GM19397 (cell line): Measurements from ENCODE around the gene TECPR2.
A peak's percentile ranks its signal among the peaks of the same experiment; 100 is the strongest.
"Not testable (repeated sequence)": the region's sequence is repeated elsewhere in the genome, so short reads cannot be mapped to it uniquely, and the experiment has no call there.

Experiments
- ATAC-seq: cut with Tn5 transposase; IDR thresholded peaks from one replicate; pipeline ENCODE4 v1.9.1; 2021; ENCODE audit warnings: mild to moderate bottlenecking, moderate library complexity; ENCODE audit not compliant: unreplicated experiment

TECPR2 gene

DNA sequence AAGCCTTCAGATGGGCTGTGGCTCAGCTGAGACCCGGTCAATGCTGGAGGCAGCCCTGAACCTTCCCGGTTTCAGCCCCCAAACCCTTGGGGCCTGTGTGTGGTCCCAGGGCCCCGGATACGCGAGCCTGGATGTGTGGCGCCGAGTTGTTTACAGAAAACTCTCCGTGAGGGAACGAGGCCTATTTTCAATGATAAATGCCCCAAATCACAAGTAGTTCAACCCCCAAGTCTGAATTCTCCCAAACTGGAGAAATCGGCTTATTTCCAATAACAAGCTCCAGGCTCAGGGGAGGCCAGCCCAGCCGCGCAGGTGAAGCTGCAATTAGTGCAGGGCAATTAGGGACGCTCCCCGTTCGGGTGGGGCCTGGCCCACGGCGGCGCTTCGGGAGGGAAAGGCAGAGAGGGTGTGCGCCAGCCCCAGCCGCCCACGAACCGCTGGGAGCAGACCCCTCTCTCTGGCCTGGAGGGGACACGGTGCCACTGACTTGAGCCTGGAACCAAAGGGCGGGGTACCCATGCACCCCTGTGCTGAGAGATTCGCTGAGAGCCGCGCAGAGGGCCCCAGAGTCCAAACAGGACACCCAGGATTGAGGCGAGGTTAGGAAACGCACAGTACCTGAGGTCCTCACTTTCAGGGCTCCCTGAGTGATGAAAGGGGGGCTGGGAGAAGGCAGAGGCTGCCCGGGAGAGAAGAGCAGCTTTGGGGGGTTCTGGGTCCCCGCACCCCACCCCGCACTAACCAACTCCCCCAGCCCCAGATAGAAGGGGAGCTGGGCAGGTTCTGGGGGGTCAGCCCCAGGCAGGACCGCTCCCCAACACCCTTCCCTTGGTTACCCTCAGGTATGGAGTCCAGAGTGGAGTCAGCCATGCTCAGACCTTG lies 161.1 kb downstream of the TECPR2 start:
- no peak for ATAC-seq

DNA sequence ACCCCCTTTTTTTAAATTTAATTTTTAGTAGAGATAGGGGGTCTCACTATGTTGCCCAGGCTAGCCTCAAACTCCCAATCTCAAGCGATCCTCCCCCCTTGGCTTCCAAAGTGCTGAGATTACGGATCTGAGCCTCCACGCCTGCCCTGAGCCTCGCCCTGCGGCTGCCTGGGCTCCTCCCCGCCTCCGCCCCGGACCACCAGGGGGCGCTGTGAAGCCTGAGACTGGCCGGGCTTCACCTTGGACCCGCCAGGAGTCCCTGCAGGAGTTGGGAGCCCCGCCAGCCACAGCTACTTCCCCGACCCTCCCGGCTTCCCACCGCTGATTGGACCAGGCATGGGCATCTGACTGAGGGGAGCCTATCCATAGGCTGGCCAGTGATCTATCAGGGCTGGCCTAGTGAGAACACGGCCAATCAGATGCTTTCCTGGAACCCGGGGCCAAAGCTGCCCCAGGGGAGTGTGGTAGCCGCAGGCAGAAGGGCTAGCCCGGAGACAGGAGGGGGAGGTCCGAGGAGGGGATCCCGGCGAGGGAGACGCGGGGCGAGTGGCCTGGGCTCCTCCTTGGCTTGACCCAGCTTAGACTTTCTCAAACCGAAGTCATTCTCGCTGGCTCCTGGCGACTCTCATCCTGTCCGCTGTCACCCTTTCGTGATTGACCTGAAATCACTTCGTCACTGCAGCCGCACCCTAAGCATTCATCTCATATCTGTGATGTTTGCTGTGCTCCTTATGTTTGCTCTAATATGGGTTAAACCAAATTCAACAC lies 161.9 kb downstream of the TECPR2 start:
- peak; percentile 95 for ATAC-seq

DNA sequence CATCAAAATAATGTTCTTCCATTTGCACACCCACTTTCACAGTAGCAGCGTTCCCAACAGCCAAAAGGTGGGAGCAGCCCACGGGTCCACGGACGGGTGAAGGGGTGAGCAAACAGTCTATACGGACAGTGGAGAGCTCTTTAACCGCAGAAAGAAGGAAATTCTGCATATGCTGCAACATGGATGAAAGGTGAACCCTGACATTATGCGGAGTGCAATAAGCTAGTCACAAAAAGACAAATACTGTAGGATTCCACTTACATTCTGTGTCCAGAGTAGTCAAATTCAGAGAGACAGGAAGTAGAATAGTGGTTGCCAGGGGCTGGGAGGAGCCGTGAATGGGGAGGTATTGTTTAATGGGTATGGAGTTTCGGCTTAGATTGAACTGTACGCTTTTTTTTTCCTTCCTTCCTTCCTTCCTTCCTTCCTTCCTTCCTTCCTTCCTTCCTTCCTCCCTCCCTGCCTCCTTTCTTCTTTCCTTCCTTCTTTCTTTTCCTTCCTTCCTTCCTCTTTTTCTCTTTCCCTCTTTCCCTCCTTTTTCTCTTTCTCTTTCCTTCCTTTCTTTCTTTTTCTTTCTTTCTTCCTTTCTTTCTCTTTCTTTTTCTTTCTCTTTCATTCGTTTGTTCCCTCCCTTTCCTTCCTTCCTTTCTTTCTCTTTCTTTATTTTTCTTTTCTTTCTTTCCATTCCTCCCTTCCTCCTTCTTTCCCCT lies 162.6 kb downstream of the TECPR2 start:
- ATAC-seq, result peak; percentile 16

DNA sequence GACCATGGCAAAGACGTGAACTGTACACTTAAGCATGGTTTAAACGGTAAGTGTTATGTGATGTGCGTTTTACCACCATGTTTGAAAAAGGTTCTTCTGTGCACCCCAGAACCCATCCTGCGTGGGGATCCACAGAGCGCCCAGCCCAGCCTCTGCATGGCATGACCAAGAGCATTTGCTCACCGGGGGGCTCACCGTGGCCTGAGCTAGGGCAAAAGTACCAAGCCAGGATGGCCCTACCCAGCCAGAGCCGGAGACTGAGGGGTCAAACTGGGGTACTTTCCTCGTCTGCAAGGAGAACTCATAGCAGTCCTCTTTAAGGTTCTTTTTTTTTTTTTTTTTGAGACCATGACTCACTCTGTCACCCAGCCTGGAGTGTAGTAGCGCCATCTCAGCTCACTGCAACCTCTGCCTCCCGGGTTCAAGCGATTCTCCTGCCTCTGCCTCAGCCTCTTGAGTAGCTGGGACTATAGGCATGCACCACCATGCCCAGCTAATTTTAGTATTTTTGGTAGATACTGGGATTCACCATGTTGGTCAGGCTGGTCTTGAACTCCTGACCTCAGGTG lies 163.3 kb downstream of the TECPR2 start:
- no peak for ATAC-seq

DNA sequence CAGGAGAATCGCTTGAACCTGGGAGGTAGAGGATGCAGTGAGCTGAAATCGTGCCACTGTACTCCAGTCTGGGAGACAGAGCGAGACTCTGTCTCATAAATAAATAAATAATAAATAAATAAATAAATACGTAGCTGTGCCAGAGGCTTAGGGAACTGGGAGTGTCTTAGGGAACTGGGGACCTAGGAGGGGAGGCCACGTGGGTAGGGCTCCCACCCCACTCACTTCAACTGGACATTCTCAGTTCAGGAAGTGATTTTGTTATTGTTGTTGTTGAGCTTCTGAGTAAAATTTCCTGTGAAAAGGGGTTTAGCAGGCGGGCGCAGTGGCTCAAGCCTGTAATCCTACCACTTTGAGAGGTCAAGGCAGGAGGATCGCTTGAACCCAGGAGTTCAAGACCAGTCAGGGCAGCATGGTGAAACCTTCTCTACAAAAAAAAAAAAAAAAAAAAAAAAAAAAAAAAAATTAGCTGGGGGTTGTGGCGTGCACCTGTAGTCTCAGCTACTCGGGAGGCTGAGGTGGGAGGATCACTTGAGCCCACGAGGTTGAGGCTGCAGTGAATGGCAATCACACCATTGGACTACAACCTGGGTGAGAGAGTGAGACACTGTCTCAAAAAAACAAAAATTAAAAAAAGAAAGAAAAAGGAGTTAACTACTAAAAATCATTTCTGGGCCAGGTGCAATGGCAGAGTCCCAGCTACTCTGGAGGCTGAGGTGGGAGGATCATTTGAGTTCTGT lies 165.9 kb downstream of the TECPR2 start:
- ATAC-seq, result no peak

DNA sequence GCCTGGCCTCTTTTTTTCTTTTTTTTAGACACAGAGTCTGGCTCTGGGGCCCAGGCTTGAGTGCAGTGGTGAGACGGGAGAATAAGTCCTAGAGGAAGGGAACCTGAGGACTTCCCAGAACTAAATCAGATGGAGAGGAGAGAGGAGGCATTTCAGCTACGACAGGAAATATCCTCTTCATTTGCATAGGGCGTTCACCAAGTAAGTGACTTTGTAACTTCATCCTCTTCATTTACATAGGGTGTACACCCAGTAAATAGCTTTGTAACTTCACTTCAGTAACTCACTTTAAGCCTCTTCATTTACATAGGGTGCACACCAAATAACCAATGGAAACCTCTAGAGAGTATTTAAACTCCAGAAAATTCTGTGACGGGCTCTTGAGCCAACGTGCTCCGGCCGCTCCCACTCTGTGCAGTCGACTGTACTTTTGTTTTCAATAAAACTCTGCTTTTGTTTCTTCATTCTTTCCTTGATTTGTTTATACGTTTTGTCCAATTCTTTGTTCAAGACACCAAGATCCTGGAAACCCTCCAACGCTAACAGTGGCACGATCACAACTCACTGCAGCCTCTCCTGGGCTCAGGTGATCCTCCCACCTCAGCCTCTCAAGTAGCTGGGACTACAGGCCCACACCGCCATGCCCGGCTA lies 168.2 kb downstream of the TECPR2 start:
- ATAC-seq, result no peak

DNA sequence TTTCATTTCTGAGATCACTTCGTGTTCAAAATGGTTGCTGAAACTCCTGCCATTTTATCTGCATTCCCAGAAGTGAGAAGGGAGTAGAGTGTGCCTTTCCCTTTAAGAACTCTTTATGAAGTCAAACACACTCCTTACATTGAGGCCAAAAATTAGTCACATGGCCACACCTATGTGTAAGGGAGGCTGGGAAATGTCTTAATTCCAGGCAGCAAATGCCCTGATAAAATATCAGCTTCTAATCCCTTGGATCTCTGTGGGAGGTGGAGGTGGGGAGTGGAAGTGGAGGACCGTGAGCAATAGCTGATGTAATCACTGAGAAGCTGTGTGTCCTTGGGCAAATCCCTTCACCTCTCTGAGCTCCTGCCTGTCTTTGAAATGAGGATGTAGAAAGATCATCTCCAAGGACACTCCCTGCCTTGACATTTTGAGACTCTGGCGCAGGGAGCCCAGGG lies 169.5 kb downstream of the TECPR2 start:
- ATAC-seq, result no peak

DNA sequence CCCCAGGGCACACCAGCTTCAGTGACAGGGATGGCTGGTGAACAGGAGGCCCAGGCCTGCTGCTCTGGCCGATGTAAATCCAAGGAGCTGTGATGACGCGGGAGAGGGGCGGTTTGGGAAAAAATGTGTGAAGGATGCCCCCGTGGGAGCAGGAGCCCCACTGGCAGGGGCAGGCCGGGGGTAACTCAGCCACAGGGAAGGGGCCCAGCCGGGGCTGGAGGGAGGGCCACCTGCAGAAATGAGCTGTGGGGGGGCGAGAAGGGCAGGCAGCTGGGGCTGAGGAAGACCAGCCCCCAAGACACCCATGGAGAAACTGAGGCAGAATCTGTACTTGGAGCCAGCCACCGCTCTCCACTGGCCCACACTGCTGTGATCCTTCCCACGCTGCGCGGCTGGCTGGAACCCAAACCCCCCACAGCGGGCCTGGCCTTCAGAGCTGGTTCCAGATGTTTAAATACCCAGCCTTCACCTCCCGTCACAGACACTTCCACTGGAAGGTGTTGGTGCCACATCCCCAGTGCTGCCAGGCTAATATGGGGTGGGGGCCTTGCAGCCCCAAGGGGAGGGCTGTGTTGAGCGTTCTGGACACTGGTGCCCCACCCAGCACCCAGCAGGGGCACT lies 175.3 kb downstream of the TECPR2 start:
- no peak for ATAC-seq

DNA sequence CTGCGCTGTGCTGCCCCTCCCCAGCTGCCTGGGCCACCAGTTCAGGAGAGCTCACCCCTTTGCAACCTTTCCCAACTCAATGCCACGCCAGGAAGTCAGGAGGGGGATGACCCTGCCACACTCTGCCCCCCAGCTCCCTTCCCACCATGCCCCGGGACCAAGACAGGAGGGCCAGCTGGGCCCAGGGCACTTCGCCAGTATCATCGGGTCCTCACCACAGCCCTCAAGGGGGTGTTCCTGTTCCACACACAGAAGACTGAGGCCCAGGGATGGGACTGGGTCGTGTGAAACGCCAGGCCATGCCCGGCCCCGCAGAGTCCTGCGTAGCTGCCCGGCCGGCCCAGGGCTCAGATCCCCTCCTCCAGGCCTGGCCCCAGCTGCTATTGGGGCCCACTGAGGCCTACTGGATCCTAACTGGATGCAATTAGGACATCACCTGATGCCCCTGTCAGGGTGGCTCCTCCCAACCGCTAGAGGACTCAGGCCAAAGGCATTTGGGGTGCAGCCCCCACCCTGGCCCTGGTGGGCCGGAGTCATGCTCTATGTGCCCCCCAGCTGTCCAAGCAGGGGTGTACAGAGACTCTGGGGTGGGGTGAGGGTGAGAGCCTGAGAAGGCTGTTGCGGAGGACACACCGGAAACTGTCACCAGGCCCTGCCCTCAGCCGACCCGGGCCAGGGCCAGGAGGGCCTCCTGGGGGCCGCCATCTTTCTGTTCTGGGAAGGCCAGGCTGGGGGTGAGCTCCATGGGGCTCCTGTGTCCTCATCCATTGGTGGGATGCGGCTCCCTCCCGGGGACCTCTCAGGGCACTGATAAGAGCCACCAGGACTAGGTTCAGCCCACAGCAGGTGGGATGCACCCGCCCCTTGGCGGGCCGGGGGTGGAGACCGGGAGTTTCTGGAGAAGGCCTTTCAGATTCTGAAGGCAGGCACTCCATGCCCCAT lies 176.1 kb downstream of the TECPR2 start:
- ATAC-seq, result no peak

DNA sequence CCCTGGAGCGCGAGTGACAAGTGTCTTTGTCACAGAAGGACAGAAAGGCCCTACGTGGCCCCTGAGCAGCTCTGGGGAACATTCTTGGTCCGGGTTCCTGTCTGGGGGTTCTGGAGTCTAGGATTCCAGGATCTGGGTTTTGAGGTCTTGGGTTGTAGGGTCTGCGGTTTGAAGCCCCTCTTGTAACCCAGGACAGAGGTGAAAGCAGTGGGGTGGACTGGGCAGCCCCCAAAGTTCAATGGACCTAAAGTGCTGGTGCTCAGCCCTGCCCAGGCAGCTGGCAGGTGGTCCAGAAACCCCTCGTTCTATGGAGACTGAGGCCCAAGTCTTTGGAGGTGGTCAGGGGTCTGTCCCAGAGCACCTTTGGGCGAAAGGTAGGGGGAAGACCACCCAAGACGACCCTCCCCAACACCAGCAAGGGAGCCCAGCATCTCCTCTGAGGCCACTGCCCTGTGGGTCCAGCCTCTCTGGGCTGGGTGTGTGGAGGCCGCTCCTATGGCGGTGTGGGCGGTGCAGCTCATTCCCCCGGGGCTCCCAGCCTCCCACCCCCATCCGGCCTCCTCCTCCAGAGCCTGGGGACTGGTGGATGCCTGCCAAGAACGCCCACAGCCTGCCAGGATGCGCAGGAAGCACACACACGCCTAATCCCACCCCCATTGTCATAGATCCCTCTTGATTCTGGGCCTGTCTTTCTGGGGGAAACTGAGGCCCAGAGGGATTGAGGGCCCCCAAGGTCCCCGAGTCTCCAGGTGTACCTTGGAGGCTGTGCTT lies 177.0 kb downstream of the TECPR2 start:
- no peak for ATAC-seq

DNA sequence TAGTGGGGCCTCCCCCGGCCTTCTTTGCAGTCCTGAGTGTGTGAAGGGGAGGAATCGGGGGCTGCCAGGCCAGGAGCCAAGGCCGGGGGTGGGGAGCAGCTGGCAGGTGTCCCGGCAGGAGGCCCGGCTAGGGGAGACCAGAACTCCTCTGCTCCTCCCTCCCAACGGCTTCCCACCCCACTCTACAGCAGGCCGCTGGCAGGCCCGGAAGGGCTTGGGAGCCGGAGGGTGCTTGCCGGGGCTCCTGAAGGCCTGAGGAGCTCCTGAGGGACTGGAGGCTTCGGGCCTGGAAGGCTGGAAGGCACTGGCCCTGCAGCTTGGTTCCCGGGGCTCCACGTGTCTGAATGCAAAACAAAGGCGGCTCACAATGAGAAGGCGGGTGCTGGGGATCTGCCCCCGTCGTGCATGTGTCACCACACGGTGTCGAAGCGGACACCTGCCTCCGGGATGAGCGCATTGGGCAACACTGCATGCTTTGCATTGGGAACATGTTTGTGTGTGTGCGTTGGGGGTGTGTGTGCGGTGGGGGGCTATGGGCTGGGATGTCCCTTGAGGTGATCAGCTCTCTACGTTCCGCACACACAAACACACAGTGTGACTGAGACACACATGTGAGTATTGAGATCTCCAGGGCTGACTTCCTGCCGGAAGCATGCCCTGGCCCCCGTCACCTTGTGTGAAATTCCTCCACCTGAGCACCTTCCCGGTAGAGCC lies 177.7 kb downstream of the TECPR2 start:
- no peak for ATAC-seq

DNA sequence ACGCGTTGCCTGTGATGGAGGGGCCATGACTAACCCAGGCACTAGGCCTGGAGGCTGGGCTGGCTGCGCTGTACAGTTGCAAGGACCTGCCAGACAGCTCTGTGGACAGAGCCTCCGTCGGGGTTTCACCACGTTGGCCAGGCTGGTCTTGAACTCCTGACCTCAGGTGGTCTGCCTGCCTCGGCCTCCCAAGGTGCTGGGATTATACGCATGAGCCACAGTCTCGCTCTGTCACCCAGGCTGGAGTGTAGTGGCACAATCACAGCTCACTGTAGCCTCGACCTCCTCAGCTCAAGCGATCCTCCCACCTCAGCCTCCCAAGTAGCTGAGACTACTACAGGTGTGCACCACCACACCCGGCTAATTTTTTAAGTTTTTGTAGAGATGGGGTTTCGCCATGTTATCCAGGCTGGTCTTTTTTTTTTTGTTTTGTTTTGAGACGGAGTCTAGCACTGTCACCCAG lies 178.3 kb downstream of the TECPR2 start:
- ATAC-seq, result not testable (repeated sequence)

DNA sequence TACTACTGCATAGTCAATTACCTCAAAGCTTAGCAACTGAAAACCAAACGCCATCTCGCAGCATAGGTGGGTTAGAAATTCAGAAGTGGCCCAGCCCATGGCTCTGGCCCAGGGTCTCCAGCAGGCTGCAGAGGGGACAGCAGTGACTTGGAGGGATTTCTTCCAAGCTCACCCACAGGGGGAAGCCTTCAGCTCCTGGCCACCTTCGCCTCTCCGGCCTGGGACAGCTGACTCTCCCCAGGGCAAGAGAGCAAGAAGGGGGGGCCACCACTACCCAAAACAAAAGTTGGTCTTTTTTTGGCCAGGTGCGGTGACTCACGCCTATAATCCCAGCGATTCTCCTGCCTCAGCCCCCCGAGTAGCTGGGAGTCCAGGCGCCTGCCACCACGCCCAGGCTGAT lies 179.0 kb downstream of the TECPR2 start:
- ATAC-seq, result no peak

DNA sequence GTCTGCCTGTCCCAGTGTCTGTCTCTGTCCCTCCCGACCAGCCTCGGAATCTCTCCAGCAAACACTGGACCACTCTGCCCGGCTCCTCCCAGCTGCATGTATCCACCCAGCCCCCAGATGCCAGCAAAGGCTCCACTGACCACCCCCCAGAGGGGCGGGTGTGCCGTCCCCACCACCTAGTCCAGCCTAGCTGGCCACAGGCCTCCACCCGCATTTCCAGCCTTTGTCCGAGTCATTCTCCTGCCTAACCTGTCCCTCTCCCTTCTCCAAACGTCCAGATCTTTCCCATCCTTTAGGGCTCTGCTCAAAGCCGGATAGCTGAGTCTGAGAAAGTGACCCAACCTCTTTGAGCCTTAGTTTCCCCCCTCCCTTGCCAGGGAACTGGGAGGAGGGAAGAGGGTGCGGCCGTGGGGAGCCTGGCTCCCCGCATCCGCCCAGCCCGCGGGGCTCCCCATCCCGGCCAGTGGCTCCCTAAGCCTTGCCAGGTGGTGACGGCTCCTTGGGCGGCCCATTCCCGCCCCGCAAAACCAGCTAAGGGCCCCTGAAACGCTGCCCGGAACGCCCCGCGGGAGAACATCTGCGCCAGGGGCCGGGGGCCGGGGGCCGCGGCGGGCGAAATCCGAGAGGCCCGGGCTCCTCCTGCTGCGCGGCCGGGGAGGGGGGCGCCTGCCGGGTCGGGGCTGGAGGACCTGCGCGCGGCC lies 181.5 kb downstream of the TECPR2 start:
- ATAC-seq, result no peak

DNA sequence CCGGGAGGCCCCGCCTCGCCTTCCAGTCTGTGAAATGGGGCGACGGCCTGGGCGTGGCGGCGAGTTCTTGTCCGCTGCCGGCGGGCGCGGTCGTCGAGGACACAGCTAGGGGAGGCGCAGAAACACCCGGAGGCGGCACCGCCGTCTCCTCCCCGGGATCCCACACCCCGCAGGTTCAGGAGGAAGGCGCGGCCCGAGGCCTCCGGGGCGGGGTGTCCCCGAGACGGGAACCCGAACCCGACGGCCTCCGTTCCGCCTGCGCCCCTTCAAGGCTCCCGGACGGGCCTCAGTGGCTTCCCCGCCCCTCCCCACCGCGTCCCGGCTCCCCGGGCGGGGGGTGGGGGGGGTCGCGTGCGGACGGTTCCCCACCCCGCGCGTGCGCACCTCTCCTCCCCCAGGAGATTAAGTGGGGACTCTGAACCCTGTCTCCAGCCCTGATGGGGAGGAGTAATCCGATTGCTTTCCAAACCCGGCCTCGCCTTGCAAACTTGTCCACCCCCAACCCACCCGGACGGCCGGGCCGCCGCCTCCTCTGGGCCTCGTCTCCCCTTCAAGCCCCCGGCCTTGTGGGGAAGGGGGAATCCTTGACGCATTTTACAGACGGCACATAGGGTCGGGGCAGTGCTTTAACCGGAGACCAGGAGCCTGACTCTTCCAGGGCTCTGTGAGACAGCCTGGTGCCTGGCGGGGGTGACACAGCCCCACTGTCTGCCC lies 182.2 kb downstream of the TECPR2 start:
- ATAC-seq, result no peak
